ENCODE data around the gene PDE9A. TPM values are rescaled to one million over a fixed set of nuclear protein-coding genes. Genes with fewer than 3 reads are reported as not detected.

Gene PDE9A
- total RNA-seq, 4 donors from 2014 or later: 26.7 to 30.6 (median 28.7) TPM

DNA sequence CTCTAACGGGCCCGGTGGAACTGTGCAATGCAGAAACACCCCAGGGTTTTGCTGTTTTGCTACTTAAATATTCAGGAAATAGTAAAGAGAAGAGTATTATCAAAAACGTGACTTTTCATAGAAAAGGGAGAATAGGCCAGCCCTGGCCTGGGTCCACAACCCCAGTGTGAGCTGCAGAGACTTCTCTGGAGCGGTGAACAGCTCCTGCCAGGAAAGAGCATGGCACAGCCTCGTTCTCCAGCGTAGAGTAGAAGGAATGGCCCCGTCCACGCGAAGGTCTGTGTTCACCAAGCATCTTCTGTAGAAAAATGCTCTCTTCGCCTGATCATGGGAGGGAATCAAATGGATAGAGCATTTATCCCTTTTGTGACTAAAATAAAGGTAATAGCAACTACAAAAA is 51.4 kb downstream of the PDE9A start:
- H3K27ac ChIP-seq: no peak overlapping the region
- no peaks in the 10 kb centered on the region for H3K27me3 ChIP-seq
- 70 to 77% methylated on average over 10 of the region's 10 CpGs for WGBS, 2 donors
- peaks cover 0 to 53% (median 0%) of the 10 kb centered on the region in 3 donors for H3K36me3 ChIP-seq
- no peaks in the 10 kb centered on the region for H3K4me1 ChIP-seq
- TF ChIP-seq POLR2A (IDR thresholded peaks at IDR 0.05) (no peak), EP300 (IDR thresholded peaks at IDR 0.05) (no peak)
- H3K4me3 ChIP-seq: no peak overlapping the region
- peaks cover 0 to 12% (median 0%) of the 10 kb centered on the region in 4 donors for H3K9me3 ChIP-seq
- no peak for DNase-seq (ENCODE audit: low spot score in 2 of 2)

- 81 to 83% methylated on average over 14 to 19 of the region's 19 CpGs for WGBS, 2 donors
- TF ChIP-seq POLR2A (IDR thresholded peaks at IDR 0.05): no peak
- TF ChIP-seq, protein P1, sequence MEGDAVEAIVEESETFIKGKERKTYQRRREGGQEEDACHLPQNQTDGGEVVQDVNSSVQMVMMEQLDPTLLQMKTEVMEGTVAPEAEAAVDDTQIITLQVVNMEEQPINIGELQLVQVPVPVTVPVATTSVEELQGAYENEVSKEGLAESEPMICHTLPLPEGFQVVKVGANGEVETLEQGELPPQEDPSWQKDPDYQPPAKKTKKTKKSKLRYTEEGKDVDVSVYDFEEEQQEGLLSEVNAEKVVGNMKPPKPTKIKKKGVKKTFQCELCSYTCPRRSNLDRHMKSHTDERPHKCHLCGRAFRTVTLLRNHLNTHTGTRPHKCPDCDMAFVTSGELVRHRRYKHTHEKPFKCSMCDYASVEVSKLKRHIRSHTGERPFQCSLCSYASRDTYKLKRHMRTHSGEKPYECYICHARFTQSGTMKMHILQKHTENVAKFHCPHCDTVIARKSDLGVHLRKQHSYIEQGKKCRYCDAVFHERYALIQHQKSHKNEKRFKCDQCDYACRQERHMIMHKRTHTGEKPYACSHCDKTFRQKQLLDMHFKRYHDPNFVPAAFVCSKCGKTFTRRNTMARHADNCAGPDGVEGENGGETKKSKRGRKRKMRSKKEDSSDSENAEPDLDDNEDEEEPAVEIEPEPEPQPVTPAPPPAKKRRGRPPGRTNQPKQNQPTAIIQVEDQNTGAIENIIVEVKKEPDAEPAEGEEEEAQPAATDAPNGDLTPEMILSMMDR (IDR thresholded peaks at IDR 0.05): no peak
- TF ChIP-seq EP300 (IDR thresholded peaks at IDR 0.05): no peak
- H3K9me3 ChIP-seq: peaks cover 0 to 12% (median 0%) of the 10 kb centered on the region in 4 donors
Measured at GRCh38 chr21:42705346-42705745, 51.9 kb downstream of the PDE9A start.

GRCh38 chr21:42705746-42706374 is 52.4 kb downstream of the PDE9A start:
- H3K9me3 ChIP-seq: peaks cover 0 to 12% (median 0%) of the 10 kb centered on the region in 4 donors
- DNase-seq (ENCODE audit: low spot score in 2 of 2): no peak
- no peak overlapping the region for H3K27ac ChIP-seq
- no peaks in the 10 kb centered on the region for H3K4me1 ChIP-seq
- WGBS, 2 donors: 68 to 74% methylated on average over 8 to 14 of the region's 14 CpGs
- no peak overlapping the region for H3K4me3 ChIP-seq
- peaks cover 0 to 46% (median 0%) of the 10 kb centered on the region in 3 donors for H3K36me3 ChIP-seq
- TF ChIP-seq EP300 (IDR thresholded peaks at IDR 0.05) (no peak), POLR2A (IDR thresholded peaks at IDR 0.05) (no peak)
- TF ChIP-seq, protein P1 (IDR thresholded peaks at IDR 0.05): no peak
- no peaks in the 10 kb centered on the region for H3K27me3 ChIP-seq

More at GRCh38 chr21:42705346-42705745, 51.9 kb downstream of the PDE9A start:
- H3K27me3 ChIP-seq: no peaks in the 10 kb centered on the region
- DNase-seq (ENCODE audit: low spot score in 2 of 2): no peak
- no peaks in the 10 kb centered on the region for H3K4me1 ChIP-seq
- peaks cover 0 to 48% (median 0%) of the 10 kb centered on the region in 3 donors for H3K36me3 ChIP-seq
- H3K27ac ChIP-seq: no peak overlapping the region
- H3K4me3 ChIP-seq: no peak overlapping the region

GRCh38 chr21:42706765-42707164 is 53.3 kb downstream of the PDE9A start:
- H3K4me3 ChIP-seq: no peak overlapping the region
- H3K36me3 ChIP-seq: peaks cover 0 to 39% (median 0%) of the 10 kb centered on the region in 3 donors
- no peak overlapping the region for H3K27ac ChIP-seq
- DNase-seq (ENCODE audit: low spot score in 2 of 2): no peak
- no peak for TF ChIP-seq POLR2A (IDR thresholded peaks at IDR 0.05)
- TF ChIP-seq, protein P1 (IDR thresholded peaks at IDR 0.05): no peak
- H3K4me1 ChIP-seq: no peaks in the 10 kb centered on the region
- no peaks in the 10 kb centered on the region for H3K27me3 ChIP-seq
- 83 to 89% methylated on average over 13 of the region's 13 CpGs for WGBS, 2 donors
- peaks cover 0 to 6% (median 0%) of the 10 kb centered on the region in 4 donors for H3K9me3 ChIP-seq

DNA sequence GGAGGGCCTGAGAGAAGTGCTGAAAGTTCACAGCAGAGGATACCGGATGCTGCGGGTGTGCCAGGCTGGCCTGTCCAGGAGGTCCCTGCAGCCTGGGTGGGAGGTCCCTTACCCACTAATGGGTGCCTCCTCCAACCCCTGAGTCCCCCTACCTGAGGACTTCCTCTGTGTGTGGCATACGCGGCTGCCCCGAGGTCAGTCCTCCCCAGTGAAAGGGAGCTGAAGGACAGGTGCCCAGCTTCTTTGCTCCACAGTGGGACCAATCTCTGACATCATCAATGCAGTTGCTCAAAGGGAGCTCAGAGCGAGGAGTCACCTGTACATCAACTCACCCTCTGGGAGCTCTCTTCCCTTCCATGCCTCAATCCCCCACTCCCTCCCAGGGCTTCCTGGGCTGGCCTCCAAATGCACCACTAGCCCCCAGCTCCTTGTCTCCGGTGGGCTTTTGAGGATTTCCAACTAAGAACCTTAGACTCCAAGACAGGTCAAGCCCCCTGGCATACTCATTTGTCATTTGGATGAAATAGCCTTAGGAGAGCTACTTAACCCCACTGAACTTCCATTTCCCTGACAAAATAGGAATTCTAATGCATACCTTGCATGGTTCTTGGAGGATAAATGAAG is 53.9 kb downstream of the PDE9A start:
- H3K27ac ChIP-seq: no peak overlapping the region
- H3K36me3 ChIP-seq: peaks cover 0 to 34% (median 0%) of the 10 kb centered on the region in 3 donors
- 83 to 91% methylated on average over 7 of the region's 7 CpGs for WGBS, 2 donors
- H3K27me3 ChIP-seq: no peaks in the 10 kb centered on the region
- no peak overlapping the region for H3K4me3 ChIP-seq
- H3K9me3 ChIP-seq: peaks cover 0 to under 1% (median 0%) of the 10 kb centered on the region in 4 donors
- TF ChIP-seq, protein P1 (IDR thresholded peaks at IDR 0.05): no peak
- no peak for TF ChIP-seq EP300 (IDR thresholded peaks at IDR 0.05)
- no peak for TF ChIP-seq POLR2A (IDR thresholded peaks at IDR 0.05)
- no peaks in the 10 kb centered on the region for H3K4me1 ChIP-seq
- no peak for DNase-seq (ENCODE audit: low spot score in 2 of 2)
